ENCODE results near the gene TCF4.

Gene TCF4

DNA sequence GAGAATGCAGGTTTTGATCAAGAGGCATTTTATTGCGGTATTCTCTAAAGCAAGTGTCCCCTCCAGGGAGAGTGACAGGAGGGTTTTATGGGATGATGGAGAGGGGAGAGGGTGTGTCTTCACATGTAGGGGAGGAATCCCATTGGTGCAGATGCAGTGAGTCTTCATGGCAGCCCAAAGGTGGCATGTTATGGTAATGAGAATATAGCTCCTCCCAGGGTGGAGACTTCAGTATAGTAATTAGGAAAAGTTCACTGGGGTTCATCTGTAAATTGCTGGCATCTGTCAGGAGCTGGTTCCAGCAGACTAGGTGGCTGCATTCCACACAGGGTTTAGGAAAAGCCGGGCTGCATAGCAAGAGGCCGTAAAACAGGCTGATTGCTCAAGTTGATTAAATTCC lies 398.0 kb downstream of the TCF4 start:
- DNase-seq (ENCODE audit: low read depth in 2 of 2): peak in 1 of 2 experiments; percentile 4

DNA sequence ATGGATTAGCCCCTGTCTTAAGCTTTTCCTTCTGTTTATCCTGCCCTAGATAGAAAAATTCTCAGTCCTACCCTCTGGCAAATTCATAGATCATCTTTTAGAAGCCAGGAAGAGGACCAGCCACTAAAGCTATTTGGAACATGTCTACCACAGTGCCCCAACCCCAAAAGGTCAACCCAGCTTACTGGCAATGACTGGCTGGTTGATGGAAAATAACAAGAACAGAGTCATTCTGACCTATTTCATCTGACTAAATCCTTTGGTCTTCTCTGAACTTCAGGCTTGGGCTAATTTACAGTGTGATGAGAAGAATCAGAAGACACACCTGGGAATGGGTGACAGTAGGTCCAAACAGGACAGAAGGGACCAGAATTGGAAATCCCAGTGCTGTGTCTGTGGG lies 401.4 kb downstream of the TCF4 start:
- DNase-seq (ENCODE audit: low read depth in 2 of 2): no peak

DNA sequence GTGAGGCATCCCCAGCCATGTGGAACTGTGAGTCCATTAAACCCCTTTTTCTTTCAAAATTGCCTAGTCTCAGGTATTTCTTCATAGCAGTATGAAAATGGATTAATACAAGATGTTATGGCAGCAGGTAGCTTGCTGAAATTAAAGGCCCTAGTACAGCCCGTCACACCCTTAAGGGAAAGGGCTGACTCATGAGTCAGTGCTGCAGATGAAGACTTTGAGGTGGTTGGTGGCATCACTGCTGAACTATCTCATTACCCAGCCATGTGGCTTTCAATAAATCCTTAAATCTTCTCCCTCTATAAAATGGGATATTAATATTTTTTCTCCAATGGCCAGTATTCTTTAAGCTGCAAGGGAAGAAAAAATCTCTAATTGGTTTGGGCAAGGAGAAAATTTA lies 402.6 kb downstream of the TCF4 start:
- peak in 1 of 2 experiments; percentile 12 for DNase-seq (ENCODE audit: low read depth in 2 of 2)

DNA sequence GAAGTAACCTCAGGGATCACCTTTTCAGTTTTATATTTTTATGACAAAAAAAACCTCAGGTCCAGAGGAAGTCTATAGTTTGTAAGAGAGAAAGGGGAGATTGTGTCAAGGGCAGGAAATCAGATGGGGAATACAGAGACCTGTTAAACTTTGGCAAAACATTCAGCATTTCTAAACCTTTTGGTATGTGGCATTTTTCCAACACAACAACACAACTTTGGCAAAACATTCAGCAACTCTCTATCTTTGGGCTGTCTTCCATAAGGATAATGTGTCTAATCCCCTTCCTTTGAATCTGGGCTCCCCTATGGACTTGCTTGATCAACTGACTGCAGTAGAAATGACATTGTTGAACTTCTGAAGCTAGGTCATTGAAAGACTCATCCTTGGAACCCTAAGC lies 408.2 kb downstream of the TCF4 start:
- peak; percentile 67 to 69 for DNase-seq (ENCODE audit: low read depth in 2 of 2)

DNA sequence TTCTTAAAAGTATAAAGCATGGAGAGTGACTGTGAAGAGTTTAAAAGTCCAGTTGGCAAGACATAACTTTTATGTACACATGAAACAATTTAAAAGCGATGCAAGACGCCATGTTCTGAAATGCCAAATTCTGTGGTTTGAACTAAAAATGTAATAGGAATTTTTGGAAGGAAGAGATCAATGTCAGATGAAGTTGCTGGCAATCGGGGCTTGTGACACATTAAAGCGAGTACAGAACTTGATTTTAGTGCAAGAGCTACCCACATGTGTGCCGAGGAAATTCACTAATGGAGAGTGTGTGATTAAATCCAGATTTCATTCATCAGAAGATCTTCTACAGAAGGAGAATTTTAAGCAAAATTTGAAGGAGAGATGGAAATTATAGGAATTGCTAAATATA lies 408.6 kb downstream of the TCF4 start:
- DNase-seq (ENCODE audit: low read depth in 2 of 2): peak; percentile 54 to 57

DNA sequence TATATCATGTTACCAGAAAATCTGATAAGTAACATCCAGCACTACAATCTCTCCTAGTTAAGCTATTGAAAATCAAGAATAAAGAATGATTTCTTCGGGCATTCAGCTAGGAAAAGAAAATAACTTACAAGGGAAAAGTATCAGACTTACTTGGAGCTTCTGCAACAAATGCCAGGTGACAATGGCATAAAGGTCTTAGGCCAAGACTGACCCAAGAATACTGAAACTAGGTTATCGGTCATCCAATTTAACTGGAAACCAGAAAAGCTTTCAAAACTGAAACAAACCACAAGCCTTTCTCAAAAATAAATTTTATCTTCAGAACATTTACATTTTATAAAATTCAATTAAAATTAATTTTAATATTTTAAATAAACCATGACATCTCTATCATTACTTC lies 414.7 kb downstream of the TCF4 start:
- no peak for DNase-seq (ENCODE audit: low read depth in 2 of 2)
